Endothelial cell of umbilical vein (primary cell): Measurements from ENCODE around the gene ZNF711. TPM values are rescaled to one million over a fixed set of nuclear protein-coding genes. Genes with fewer than 3 reads are reported as not detected.

ENCODE experiments used
- BruUV-seq: library from RNA; stranded (reverse); fragments of 400-500 nt; replicated peaks from 2 replicates; lab custom pipeline; 2021; lab: Mats Ljungman, UMichigan
- CTCF ChIA-PET: fragments of 300-600, 350-600 bp; sonication (Branson Sonifier 250); formaldehyde crosslinking; loops from one replicate; lab custom pipeline; 2021; ENCODE audit warnings: antibody characterized with exemption, inconsistent platforms; lab: Charles Lee
- POLR2A ChIA-PET: fragments of 300-600, 350-600 bp; sonication (Branson Sonifier 250); formaldehyde crosslinking; loops from one replicate; lab custom pipeline; 2021; ENCODE audit warnings: antibody characterized with exemption, inconsistent platforms; lab: Charles Lee
- DNase-seq: peaks from one replicate; pipeline ENCODE4 v3.0.0-alpha.2; 2011; ENCODE audit warnings: low read depth, low spot score
- FAIRE-seq: peaks from 2 replicates; lab custom pipeline; 2011; peaks lifted over from hg19 to GRCh38; lab: Jason Lieb, UNC
- H2AFZ ChIP-seq: 2 replicates; pipeline ENCODE4 v1.6.0; 2012; ENCODE audit warnings: low read depth, low read length, control low read depth, inconsistent platforms
- H3K27ac ChIP-seq: 2 replicates; pipeline ENCODE4 v1.5.1; 2011; ENCODE audit warnings: low read depth, mild to moderate bottlenecking, control low read depth, low read length, moderate library complexity; ENCODE audit not compliant: insufficient read depth
- H3K27me3 ChIP-seq, 2 experiments: 2 replicates each; pipeline versions ENCODE4 v1.6.0 to v1.6.1; 2011; ENCODE audit warnings: low read length in 2 of 2, mixed read lengths in 1 of 2; ENCODE audit not compliant: control insufficient read depth in 2 of 2, insufficient read depth in 2 of 2
- H3K36me3 ChIP-seq, 2 experiments: 2 replicates in 1 of 2; 3 replicates in 1 of 2; pipeline ENCODE4 v1.5.1; 2011; ENCODE audit warnings: low read length in 2 of 2, mild to moderate bottlenecking in 1 of 2, moderate library complexity in 1 of 2; ENCODE audit not compliant: control insufficient read depth in 2 of 2, insufficient read depth in 2 of 2; ENCODE audit errors: extremely low read depth in 1 of 2
- H3K4me1 ChIP-seq: 3 replicates; pipeline ENCODE4 v1.5.1; 2011; ENCODE audit warnings: mild to moderate bottlenecking, low read length; ENCODE audit not compliant: control insufficient read depth, insufficient read depth; ENCODE audit errors: extremely low read depth
- H3K4me2 ChIP-seq: 2 replicates; pipeline ENCODE4 v1.6.1; 2011; ENCODE audit warnings: low read length, control low read depth, mixed read lengths; ENCODE audit not compliant: insufficient read depth
- H3K4me3 ChIP-seq, 3 experiments: fragments of 200-600 bp in 1 of 3; sonication (generic), shearing (Covaris generic) in 1 of 3; replicated peaks in 1 of 3; 2 replicates each; pipeline ENCODE4 v1.5.1; 2011 to 2016; ENCODE audit warnings: control low read depth in 3 of 3, low read length in 3 of 3, mild to moderate bottlenecking in 2 of 3, inconsistent platforms in 1 of 3, low read depth in 1 of 3, moderate library complexity in 1 of 3; ENCODE audit not compliant: insufficient read depth in 1 of 3
- H3K79me2 ChIP-seq: 2 replicates; pipeline ENCODE4 v1.6.0; 2012; ENCODE audit warnings: low read length, inconsistent platforms; ENCODE audit not compliant: control insufficient read depth, insufficient read depth
- H3K9ac ChIP-seq: replicated peaks from 2 replicates; pipeline ENCODE3; 2011; ENCODE audit warnings: low read length, control low read depth; ENCODE audit not compliant: insufficient read depth; ENCODE audit errors: extremely low read depth
- H3K9me1 ChIP-seq: replicated peaks from 3 replicates; pipeline ENCODE4 v1.6.0; 2011; ENCODE audit warnings: mild to moderate bottlenecking, low read length; ENCODE audit not compliant: control insufficient read depth, insufficient read depth; ENCODE audit errors: extremely low read depth
- H3K9me3 ChIP-seq: replicated peaks from 2 replicates; pipeline ENCODE4 v1.5.1; 2012; ENCODE audit warnings: low read length, inconsistent platforms; ENCODE audit not compliant: control insufficient read depth, insufficient read depth
- H4K20me1 ChIP-seq: replicated peaks from 2 replicates; pipeline ENCODE3; 2011; ENCODE audit warnings: mild to moderate bottlenecking, low read length; ENCODE audit not compliant: control insufficient read depth, insufficient read depth; ENCODE audit errors: extremely low read depth
- CTCF ChIP-seq, 2 donors: IDR thresholded peaks; 1 replicate in 1 of 2; 2 replicates in 1 of 2; pipeline ENCODE4 v1.5.1; 2011; ENCODE audit warnings: low read length in 2 of 2, mild to moderate bottlenecking in 2 of 2, moderate library complexity in 2 of 2, control low read depth in 1 of 2, inconsistent platforms in 1 of 2, low read depth in 1 of 2; ENCODE audit not compliant: insufficient read depth in 1 of 2; ENCODE audit errors: extremely low read depth in 1 of 2
- EZH2 ChIP-seq: IDR thresholded peaks from 2 replicates; pipeline ENCODE4 v1.6.1; 2012; ENCODE audit warnings: borderline replicate concordance, low read depth, mild to moderate bottlenecking, moderate library complexity, low read length, inconsistent platforms; ENCODE audit not compliant: severe bottlenecking
- FOS ChIP-seq: IDR thresholded peaks from 2 replicates; pipeline ENCODE4 v1.6.1; 2011; ENCODE audit warnings: mild to moderate bottlenecking, low read length, moderate library complexity, borderline replicate concordance; ENCODE audit not compliant: insufficient read depth
- GATA2 ChIP-seq: IDR thresholded peaks from 2 replicates; pipeline ENCODE4 v1.7.0; 2011; ENCODE audit warnings: low read depth, mild to moderate bottlenecking, moderate library complexity, mixed read lengths, low read length; ENCODE audit not compliant: insufficient read length, insufficient read depth
- JUN ChIP-seq: IDR thresholded peaks from 2 replicates; pipeline ENCODE4 v1.6.1; 2011; ENCODE audit warnings: borderline replicate concordance, low read depth; ENCODE audit not compliant: insufficient read length, insufficient read depth
- MAX ChIP-seq: IDR thresholded peaks from 2 replicates; pipeline ENCODE4 v1.6.1; 2011; ENCODE audit not compliant: insufficient read depth, insufficient read length
- MYC ChIP-seq: IDR thresholded peaks from one replicate; pipeline ENCODE4 v1.6.1; 2011; ENCODE audit warnings: mild to moderate bottlenecking, low read depth, low read length
- POLR2A ChIP-seq: IDR thresholded peaks from 2 replicates; pipeline ENCODE4 v1.6.1; 2012; ENCODE audit warnings: low read depth, mild to moderate bottlenecking, control low read depth, low read length
- POLR2AphosphoS5 ChIP-seq: IDR thresholded peaks from 2 replicates; pipeline ENCODE4 v1.6.1; 2012; ENCODE audit warnings: low read depth, mild to moderate bottlenecking, control low read depth, low read length, moderate library complexity; ENCODE audit not compliant: insufficient read depth
- dilution Hi-C: fragments of 300-500 bp; cut with MboI; formaldehyde crosslinking; loops from one replicate; pipeline ENCODE4 v1.15.0; 2019; ENCODE audit warnings: low sequenced_read_pairs; ENCODE audit not compliant: extremely low pct_ligation_motif_present
- intact Hi-C: fragments of 100-400 bp; cut with micrococcal nuclease; formaldehyde crosslinking; loops from one replicate; pipeline ENCODE4 v1.10.0; 2022
- polyA plus RNA-seq, 4 experiments: library from polyadenylated mRNA; depleted of rRNA in 3 of 4; stranded (reverse) in 3 of 4; unstranded in 1 of 4; fragments of >200 nt; gene quantifications; 2 replicates each; pipeline versions ENCODE4 v1.2.1 to v1.2.3, GENCODE V29; 2011 to 2012; ENCODE audit warnings: missing spikeins in 1 of 4
- total RNA-seq: library from RNA; stranded (reverse); gene quantifications from 2 replicates; pipeline ENCODE4 v1.2.3, GENCODE V29; 2021

ZNF711 gene
- total and polyA plus RNA-seq, 2 donors (not counting 3 experiments of a cell fraction or from before 2014, with no cell fraction given) = 2.2 to 5.0 TPM

DNA sequence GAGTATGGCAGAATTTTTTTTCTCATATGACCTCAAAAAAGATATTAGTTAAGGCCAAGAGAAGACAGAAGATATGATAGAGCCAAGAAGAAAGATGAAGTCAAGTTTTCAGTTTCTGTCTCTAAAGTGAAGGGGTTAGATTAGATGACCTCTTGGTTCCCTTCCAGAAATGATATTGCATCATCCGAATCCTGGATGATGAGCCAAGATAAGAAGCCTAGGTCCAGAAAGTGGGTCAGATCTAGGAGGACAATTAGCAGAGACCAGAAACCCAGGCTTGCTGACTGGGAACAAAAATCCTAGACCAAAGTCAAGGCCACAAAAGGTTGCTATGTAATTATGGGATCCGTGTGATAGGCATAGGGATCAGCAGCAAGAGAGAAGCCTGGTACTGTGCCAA lies 20.4 kb upstream of the ZNF711 start:
- H3K4me3 ChIP-seq = no peak overlapping the region
- H4K20me1 ChIP-seq = no peaks in the 10 kb centered on the region
- H3K4me2 ChIP-seq = no peak overlapping the region
- no peaks in the 10 kb centered on the region for H3K4me1 ChIP-seq
- FAIRE-seq (no peak), DNase-seq (no peak)
- H3K9me1 ChIP-seq = no peaks in the 10 kb centered on the region
- ChIA-PET POLR2A (no interaction called here), CTCF (no interaction called here)
- H3K36me3 ChIP-seq = no peaks in the 10 kb centered on the region
- H3K79me2 ChIP-seq = no peaks in the 10 kb centered on the region
- no peak overlapping the region for H3K9ac ChIP-seq
- H3K9me3 ChIP-seq = no peaks in the 10 kb centered on the region
- intact Hi-C loops = no loop called here
- TF ChIP-seq POLR2AphosphoS5 (no peak), GATA2 (no peak), CTCF (IDR thresholded peaks at IDR 0.05; ENCODE audit: extremely low read depth in 1 of 2, insufficient read depth in 1 of 2, low read depth in 1 of 2, low read length in 2 of 2) (no peak), EZH2 (no peak), JUN (no peak), POLR2A (no peak), MYC (no peak), MAX (no peak), FOS (no peak)
- H2AFZ ChIP-seq = no peak overlapping the region
- BruUV-seq = no TSS peak
- H3K27ac ChIP-seq = no peak overlapping the region
- dilution Hi-C loops = no loop called here
- H3K27me3 ChIP-seq = no peaks in the 10 kb centered on the region
